ENCODE measurements around the gene TRPM8.
"Not testable (repeated sequence)": the region's sequence is repeated elsewhere in the genome, so short reads cannot be mapped to it uniquely, and the experiment has no call there.

The TRPM8 gene

GRCh38 chr2:233917116-233917515 lies at the start of gene TRPM8:
Gene TRPM8, plus strand, starts transcription at chr2:233917373. Its CDS starts 9,165 bp downstream, at chr2:233926538.
- no peak for DNase-seq

DNA sequence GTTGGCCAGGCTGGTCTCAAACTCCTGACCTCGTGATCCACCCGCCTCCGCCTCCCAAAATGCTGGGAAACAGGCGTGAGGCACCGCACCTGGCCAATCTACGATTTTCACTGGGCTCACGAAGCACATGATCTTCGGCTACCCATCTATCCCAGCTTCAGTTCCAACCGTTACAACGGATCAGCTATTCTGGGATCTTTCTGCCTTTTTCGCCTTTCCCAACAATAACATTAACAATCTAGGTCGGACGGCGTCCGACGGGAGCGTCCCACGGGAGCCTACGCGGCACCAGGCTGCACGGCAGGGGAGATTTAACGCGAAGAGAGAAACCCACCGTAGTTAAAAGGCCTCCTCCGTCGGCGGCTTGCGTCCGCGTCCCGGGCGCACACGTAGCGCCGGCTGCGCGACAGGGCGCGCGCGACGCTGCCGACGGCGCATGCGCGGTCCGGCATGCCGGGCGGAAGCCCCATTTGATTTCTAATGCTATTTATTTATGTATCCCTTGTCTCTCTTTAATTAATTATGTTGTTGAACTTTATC lies 49.1 kb upstream of the TRPM8 start, which contains the start of gene MSL3B:
MSL3B (minus strand) TSS at position 394 of the 540 bp plus-strand sequence.
- DNase-seq, result no peak

- DNase-seq, result no peak
Observed at GRCh38 chr2:233871432-233871831, 45.7 kb upstream of the TRPM8 start.

GRCh38 chr2:233872125-233872524 lies 45.0 kb upstream of the TRPM8 start:
- DNase-seq, result peak in 1 of 2 donors; percentile 56

DNA sequence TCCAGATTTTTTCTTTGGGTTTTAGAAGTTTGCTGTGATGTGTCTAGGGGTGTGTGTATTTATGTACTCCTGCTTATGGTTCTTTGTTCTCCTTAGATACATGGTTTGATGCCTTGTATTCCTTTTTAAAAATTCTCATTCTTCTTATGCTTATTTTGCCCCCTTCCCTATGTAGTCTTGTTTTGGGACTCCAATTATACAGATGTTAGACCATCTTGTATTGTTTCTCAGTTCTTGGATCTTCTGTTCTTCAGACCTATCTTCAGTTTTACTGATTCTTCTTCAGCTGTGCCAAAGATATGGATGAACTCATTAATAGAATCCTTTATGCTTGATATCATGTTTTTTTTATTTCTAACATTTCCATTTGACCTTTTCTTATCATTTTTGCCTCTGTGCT lies 34.8 kb upstream of the TRPM8 start:
- DNase-seq, result no peak

DNA sequence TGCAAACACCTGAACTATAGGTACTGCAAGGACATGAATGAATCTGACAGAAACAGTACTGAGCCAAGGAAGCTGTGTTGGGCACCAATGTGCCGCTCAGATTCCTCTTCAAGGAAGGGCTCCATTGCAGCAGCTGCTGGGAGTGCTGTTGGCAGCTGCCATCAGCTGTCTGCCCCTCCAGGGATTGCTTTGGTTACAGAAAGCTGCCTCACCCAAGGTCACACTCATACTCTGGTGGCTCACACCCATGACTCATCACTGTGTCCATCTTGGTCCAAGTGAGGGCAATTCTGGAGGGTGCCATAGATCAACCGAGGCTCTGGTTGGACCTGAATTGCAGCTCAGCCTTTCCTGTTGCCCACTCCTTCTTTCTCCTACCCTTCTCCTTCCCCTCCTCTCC lies 24.4 kb upstream of the TRPM8 start:
- no peak for DNase-seq

- not testable (repeated sequence) for DNase-seq
Observed at GRCh38 chr2:233896253-233896652, 20.9 kb upstream of the TRPM8 start.

DNA sequence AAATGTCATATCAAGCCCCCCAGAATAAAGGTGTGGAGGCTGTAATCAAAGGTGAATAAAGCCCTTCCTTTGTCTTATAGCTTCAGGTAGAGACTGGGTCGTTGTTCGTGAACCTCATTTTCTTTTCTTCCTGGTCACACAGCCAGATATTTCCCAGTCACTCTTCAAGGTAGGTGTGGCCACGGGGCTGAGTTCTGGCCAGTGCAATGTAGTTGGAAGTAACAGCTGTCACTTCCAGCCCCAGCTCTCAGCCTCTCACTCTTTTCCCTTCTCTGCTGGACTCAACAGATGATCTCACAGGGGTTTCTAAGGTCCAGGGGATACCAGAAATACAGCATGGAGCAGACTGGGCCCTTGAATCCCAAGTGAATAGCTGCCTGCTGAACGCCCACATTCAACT lies 15.8 kb upstream of the TRPM8 start:
- no peak for DNase-seq

DNA sequence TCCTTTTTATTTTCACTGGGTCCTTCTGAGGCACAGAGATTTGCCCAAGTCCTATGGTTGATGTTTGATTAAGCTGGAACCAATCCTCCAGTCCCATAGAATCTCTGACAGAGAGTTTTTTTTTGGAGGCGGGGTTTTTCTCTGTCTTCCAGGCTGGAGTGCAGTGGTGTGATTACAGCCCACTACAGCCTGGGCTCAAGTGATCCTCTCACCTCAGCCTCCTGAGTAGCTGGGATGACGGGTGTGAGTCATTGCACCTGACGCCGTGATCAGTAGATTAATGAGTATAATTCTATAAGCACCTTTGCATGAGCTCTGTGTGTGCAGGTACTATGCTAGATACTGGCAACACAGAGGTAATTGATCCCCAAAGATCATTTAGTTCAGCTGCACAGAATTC lies 15.3 kb upstream of the TRPM8 start:
- no peak for DNase-seq

DNA sequence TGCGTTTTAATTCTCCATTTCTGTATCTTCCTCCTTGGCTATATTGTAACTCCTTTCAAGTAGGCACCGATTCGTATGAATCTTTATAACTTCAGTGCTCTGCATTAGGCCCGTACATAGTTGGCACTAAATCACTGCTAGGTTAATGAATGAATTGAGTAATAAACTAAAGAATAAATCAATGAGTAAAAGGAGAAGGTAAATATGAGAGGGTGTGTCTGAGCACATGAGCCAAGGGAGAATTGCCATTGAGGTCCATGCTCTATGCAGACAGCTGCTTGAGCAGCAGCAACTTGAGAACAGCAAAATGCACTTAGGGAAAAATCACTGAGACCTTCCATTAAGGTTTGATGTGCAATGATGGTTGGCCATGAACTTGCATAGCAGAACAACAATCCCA lies 11.2 kb upstream of the TRPM8 start:
- no peak for DNase-seq

DNA sequence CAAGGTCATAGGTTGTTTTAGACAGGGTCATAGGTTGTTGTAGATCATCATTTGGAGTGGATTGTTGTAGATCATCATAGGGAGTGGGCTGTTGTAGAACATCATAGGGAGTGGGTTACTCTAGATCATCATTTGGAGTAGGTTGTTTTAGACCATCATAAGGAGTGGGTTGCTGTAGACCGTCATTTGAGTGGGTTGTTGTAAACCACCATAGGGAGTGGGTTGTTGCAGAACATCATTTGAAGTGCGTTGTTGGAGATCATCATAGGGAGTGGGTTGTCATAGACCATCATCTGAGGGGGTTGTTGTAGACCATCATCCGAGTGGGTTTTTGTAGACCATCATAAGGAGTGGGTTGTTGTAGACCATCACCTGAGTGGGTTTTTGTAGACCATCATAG lies 9.5 kb upstream of the TRPM8 start:
- DNase-seq, result no peak

- no peak for DNase-seq
Observed at GRCh38 chr2:233912691-233913423, 4.3 kb upstream of the TRPM8 start.

DNA sequence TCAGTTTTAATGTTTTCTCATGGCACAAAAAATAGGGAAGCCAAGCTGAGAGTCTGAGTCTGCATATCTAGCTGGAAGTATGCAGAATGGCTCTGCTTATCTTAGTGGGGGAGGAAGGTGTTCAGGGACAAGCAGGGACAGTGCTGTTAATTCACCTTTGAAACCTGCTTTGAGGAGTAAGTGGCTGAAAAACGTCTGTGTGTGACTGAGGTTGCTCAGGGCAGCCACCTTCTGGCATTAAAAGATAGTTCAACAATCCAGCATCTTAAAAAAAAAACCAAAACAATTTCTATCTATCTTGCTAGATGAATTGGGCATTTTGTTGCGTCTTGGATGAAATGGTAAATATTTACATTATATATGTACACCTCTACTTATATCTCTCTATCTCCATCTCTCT lies 2.0 kb upstream of the TRPM8 start:
- no peak for DNase-seq

DNA sequence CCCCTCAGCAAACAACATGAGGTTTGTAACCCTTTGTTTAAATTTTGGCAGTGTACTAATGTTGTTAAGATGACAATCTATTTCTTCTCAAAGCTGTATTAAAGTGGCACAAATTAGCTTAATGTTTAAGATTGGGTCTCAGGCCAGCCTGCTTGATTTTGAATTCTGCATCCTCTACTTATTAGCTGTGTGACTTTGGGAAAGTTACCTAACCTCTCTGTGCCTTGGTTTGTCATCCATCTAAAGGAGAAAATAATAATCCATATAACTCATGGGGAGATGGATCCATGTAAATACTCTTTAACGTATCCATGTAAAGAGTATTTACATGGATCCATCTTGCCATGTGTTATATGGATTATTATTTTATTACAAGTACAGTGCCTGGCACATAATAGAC lies 2.1 kb downstream of the TRPM8 start:
- DNase-seq, result no peak

GRCh38 chr2:233919938-233920337 lies 2.8 kb downstream of the TRPM8 start:
- DNase-seq, result no peak

DNA sequence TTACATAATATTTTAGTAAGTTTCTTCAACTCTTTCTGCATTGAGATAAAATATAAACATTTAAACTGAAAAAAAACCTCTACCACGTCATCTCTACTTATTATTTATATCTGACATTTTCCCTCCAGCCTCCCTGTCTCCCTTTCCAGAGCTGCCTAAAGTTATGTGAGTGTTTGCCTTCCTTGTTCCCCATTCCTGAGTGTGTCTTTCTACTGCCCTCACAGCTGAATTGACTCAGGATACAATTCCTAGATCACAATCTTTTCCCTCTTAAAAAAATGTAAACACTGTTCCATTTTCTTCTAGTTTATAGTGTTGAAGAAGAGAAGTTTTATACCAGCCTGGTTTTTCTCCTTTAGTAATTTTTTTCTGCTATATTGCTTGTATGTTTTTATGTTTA lies 5.3 kb downstream of the TRPM8 start:
- no peak for DNase-seq

DNA sequence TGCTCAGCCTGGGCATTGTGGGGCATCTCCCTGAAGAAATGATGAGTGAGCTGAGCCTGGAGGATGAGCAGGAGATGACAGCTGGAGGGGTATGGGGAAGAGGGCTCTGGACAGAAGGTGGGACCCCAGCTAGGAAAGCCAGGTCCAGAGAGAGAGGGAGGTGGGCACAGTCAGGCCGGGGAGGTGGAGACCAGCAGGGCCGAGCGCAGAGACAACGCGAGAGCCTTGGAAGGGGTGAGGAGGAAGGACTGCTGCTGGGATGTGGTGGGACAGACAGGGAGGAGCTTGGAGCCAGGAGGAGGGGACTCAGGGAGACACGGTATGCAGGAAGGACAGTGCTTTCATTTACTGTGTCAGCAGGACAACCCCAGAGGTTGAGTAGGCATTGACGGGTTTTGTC lies 8.2 kb downstream of the TRPM8 start:
- no peak for DNase-seq

DNA sequence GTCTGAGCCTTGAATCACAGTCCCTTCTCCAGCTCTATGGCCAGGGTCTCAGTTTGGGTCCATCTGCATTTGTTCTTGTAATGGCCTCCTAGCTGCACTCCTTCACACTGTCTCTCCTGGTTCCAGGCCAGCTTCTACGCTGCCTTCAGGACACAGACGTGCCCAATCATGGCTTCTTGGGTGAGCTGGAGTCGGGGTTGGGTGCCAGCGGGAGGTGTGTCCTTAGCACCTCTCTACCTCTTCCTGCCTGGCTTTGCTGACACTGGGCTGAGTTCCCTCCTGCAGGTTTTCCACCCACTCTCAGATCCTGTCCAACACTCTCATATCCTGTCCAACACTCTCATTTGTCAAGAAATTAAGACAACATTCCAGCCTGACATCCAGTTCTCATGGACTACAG lies 9.6 kb downstream of the TRPM8 start:
- DNase-seq, result no peak

DNA sequence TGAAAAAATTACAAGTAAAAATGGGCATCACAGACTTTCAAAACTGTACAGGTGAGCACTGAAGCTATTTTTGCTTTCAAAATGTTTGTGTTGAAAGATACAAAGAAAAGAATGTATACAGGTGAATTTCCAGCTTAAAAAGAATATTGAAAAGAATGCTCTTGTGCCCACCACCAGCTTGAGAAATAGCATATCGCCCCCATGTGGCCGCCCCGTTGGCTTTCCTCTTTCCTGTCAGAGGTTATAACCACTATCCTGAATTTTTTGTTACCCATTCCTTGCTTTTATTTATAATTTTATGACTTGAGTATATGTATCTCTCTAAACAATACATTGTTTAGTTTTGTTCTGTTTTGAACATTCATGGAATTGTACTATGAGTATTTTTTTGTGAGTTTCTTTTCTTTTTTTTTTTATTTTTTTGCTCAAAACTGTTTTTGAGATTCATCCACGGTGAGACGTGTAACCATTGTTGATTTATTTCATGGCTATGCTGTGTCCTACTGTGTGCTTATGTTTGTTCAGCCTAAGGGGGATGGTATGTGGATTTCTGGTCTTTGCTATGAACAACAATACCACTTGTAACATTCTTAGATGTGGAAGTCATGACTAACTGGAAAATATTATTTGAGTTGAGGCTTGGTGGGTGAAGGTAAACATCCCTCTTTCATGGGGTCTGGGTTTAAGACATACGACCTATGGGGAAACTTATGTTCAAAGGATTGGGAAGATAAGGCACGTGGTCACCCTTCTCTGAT lies 11.6 kb downstream of the TRPM8 start:
- DNase-seq, result no peak

- no peak for DNase-seq
Observed at GRCh38 chr2:233929352-233930022, 12.3 kb downstream of the TRPM8 start.

DNA sequence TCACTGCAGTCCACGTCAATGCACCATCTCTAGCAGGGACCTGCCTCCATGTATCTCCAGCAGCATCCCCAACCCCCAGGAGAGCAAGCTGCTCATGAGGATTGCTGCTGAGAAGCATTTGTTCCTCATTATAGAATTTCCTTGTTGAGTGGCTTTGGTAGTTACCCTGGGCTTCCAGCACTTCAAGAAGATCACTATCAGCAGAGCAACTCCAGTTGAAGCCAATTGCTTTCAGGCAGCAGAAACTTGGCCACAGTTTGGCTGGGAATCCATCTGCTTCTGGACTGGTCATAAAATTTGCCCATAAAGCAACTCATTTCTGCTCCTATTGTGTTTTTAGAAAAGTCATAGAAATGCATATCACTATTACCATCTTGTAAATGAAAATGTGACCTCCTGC lies 17.4 kb downstream of the TRPM8 start:
- DNase-seq, result no peak

DNA sequence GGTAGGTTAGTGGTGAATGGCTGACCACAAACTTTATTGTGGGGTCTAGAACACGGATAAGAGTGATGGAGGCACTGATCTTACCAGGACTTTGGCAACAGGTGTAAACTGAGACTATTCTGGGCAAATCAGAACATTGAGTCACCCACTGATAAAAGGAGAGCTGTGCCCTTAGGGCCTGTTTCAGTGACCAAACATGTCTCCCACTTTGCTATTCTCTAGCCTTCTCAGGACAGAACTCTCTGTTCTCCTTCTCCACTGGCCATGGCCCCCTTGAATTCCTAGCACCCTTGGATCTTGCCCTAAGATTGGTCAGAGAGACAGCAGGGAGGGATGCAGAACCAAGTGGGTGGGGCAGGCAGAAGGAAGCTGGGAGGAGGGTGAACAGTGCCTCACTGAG lies 18.3 kb downstream of the TRPM8 start:
- no peak for DNase-seq

DNA sequence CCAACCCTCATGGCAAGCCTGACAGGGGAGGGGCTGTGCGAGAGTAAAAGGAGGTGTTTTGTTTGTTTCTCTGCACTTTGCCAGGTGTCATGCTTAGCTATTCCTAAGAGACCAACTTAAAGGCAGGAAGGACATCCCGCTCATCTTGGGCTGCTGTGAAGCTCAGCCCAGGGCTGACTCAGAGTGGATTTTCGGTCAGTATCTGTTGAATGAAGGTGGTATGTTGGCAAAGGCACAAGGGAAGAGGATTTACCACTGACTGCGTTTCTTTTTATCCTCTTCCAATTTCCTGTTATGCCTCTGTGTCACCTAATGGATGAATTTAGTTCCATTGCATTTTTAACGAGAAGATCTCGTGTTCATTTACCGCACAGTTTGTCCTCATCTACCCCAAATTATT lies 18.9 kb downstream of the TRPM8 start:
- DNase-seq, result no peak
